KBM-7 (cell line): ENCODE results near the gene GJB5.
"Not testable (repeated sequence)": the region's sequence is repeated elsewhere in the genome, so short reads cannot be mapped to it uniquely, and the experiment has no call there.

ENCODE experiments used
- DNase-seq: peaks from one replicate; pipeline ENCODE4 v3.0.0-alpha.2; 2015
- in situ Hi-C: fragments of 300-500 bp; cut with MboI; formaldehyde crosslinking; loops from 2 replicates; pipeline ENCODE4 v1.14.3; 2020; ENCODE audit warnings: low sequenced_read_pairs, low pct_unique_long_range_greater_than_20kb, mixed read lengths

The GJB5 gene

GRCh38 chr1:34754964-34755637 is at the start of gene GJB5:
Gene GJB5 (plus strand): TSS chr1:34755047. CDS start chr1:34757331, 2,284 bp downstream.
- in situ Hi-C loops, result no loop called here
- no peak for DNase-seq

- no peak for DNase-seq
- in situ Hi-C loops, result no loop called here
These were observed 49.8 kb upstream of the GJB5 start for GRCh38 chr1:34705077-34705476.

GRCh38 chr1:34708106-34708505 is 46.7 kb upstream of the GJB5 start:
- DNase-seq, result no peak
- in situ Hi-C loops, result no loop called here

- DNase-seq, result no peak
- in situ Hi-C loops, result no loop called here
These were observed 45.3 kb upstream of the GJB5 start for GRCh38 chr1:34709547-34709946.

- no peak for DNase-seq
- in situ Hi-C loops, result no loop called here
These were observed 44.0 kb upstream of the GJB5 start for GRCh38 chr1:34710812-34711211.

GRCh38 chr1:34711485-34711884 is 43.4 kb upstream of the GJB5 start:
- no peak for DNase-seq
- in situ Hi-C loops, result no loop called here

- in situ Hi-C loops, result no loop called here
- no peak for DNase-seq
These were observed 42.7 kb upstream of the GJB5 start for GRCh38 chr1:34712007-34712688.

GRCh38 chr1:34713443-34713842 is 41.4 kb upstream of the GJB5 start:
- no peak for DNase-seq
- in situ Hi-C loops, result no loop called here

GRCh38 chr1:34714386-34714785 is 40.5 kb upstream of the GJB5 start:
- no peak for DNase-seq
- in situ Hi-C loops, result no loop called here

- in situ Hi-C loops, result no loop called here
- no peak for DNase-seq
These were observed 39.7 kb upstream of the GJB5 start for GRCh38 chr1:34715139-34715538.

- DNase-seq, result no peak
- in situ Hi-C loops, result no loop called here
These were observed 33.6 kb upstream of the GJB5 start for GRCh38 chr1:34721241-34721640.

- in situ Hi-C loops, result no loop called here
- DNase-seq, result no peak
These were observed 33.0 kb upstream of the GJB5 start for GRCh38 chr1:34721646-34722355.

- DNase-seq, result no peak
- in situ Hi-C loops, result no loop called here
These were observed 28.0 kb upstream of the GJB5 start for GRCh38 chr1:34726861-34727260.

- in situ Hi-C loops, result no loop called here
- DNase-seq, result no peak
These were observed 24.4 kb upstream of the GJB5 start for GRCh38 chr1:34730485-34730884.

GRCh38 chr1:34732831-34733230 is 22.0 kb upstream of the GJB5 start:
- in situ Hi-C loops, DNase-seq: not testable (repeated sequence)

GRCh38 chr1:34736692-34737091 is 18.2 kb upstream of the GJB5 start:
- in situ Hi-C loops, result no loop called here
- DNase-seq, result no peak

GRCh38 chr1:34737236-34737635 is 17.6 kb upstream of the GJB5 start:
- DNase-seq, in situ Hi-C loops: not testable (repeated sequence)

GRCh38 chr1:34739613-34740012 is 15.2 kb upstream of the GJB5 start:
- in situ Hi-C loops, result no loop called here

GRCh38 chr1:34740161-34740868 is 14.5 kb upstream of the GJB5 start:
- in situ Hi-C loops, result no loop called here
- no peak for DNase-seq

More at GRCh38 chr1:34739613-34740012, 15.2 kb upstream of the GJB5 start:
- no peak for DNase-seq
